HFFc6 (cell line): ENCODE data around the gene ITGA6. TPM values are rescaled to one million over a fixed set of nuclear protein-coding genes. Genes with fewer than 3 reads are reported as not detected.
A peak's percentile ranks its signal among the peaks of the same experiment; 100 is the strongest.

ENCODE experiments used
- DNase-seq: peaks from one replicate; pipeline ENCODE4 v3.0.0-alpha.2; 2018
- H3K27ac Mint-ChIP-seq: 2 replicates; pipeline ENCODE4 v1.8.0; 2020; ENCODE audit warnings: mild to moderate bottlenecking, mixed read lengths
- H3K27me3 Mint-ChIP-seq: 2 replicates; pipeline ENCODE4 v1.8.0; 2021; ENCODE audit warnings: mild to moderate bottlenecking, moderate library complexity, mixed read lengths; ENCODE audit not compliant: insufficient read depth
- H3K36me3 Mint-ChIP-seq: 2 replicates; pipeline ENCODE4 v1.8.0; 2021; ENCODE audit warnings: low read depth, mixed read lengths
- H3K4me1 Mint-ChIP-seq: 2 replicates; pipeline ENCODE4 v1.8.0; 2020; ENCODE audit warnings: low read depth, mixed read lengths
- H3K4me3 Mint-ChIP-seq: 2 replicates; pipeline ENCODE4 v1.8.0; 2020; ENCODE audit warnings: mild to moderate bottlenecking, moderate library complexity, mixed read lengths
- H3K9me3 Mint-ChIP-seq: 2 replicates; pipeline ENCODE4 v1.8.0; 2020; ENCODE audit warnings: mild to moderate bottlenecking, mixed read lengths
- total RNA-seq, 6 experiments: library from RNA; stranded (reverse); fragmentation: NEBNext Ultra II Directional; extraction: Animal tissue kit (Norgen Biotek cat#: 25700); gene quantifications; 2 replicates in 1 of 6; 3 replicates in 5 of 6; pipeline ENCODE4 v1.2.3, GENCODE V29; 2021
- TF ChIP-seq, protein P1 (sequence below): fragments of 200-600 bp; sonication (generic); IDR thresholded peaks from 2 replicates; pipeline ENCODE4 v1.5.0; 2021; ENCODE audit warnings: antibody characterized with exemption, mild to moderate bottlenecking

ITGA6 gene
- total RNA-seq, 6 experiments from 2014 or later: 143 to 270 (median 148) TPM

DNA sequence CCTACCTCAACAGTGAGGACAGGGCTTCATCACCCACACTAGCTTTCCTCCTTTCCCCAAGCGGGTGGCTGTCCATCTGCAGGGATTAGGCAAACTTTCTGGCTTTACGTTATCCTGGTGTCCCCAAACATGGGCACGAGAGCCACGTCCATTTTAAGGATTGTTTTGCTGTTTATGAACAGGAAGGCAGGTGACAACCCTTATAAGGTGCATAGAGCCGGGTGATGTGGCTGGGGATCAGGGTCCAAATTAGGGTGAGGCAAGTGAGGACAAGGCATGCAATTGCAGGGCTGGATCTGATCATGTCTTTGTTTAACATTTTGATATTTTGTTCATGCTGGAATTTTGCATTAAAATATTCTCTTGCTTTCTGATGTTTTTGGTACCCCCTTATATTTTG lies 27.6 kb upstream of the ITGA6 start:
- no peaks in the 10 kb centered on the region for H3K36me3 Mint-ChIP-seq
- H3K27ac Mint-ChIP-seq: no peak overlapping the region
- H3K4me3 Mint-ChIP-seq: no peak overlapping the region
- H3K27me3 Mint-ChIP-seq: no peaks in the 10 kb centered on the region; the same call in 1 of the 2 replicates
- TF ChIP-seq, protein P1, sequence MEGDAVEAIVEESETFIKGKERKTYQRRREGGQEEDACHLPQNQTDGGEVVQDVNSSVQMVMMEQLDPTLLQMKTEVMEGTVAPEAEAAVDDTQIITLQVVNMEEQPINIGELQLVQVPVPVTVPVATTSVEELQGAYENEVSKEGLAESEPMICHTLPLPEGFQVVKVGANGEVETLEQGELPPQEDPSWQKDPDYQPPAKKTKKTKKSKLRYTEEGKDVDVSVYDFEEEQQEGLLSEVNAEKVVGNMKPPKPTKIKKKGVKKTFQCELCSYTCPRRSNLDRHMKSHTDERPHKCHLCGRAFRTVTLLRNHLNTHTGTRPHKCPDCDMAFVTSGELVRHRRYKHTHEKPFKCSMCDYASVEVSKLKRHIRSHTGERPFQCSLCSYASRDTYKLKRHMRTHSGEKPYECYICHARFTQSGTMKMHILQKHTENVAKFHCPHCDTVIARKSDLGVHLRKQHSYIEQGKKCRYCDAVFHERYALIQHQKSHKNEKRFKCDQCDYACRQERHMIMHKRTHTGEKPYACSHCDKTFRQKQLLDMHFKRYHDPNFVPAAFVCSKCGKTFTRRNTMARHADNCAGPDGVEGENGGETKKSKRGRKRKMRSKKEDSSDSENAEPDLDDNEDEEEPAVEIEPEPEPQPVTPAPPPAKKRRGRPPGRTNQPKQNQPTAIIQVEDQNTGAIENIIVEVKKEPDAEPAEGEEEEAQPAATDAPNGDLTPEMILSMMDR: no peak
- no peaks in the 10 kb centered on the region for H3K9me3 Mint-ChIP-seq
- H3K4me1 Mint-ChIP-seq: peaks cover 23% of the 10 kb centered on the region
- DNase-seq: no peak

DNA sequence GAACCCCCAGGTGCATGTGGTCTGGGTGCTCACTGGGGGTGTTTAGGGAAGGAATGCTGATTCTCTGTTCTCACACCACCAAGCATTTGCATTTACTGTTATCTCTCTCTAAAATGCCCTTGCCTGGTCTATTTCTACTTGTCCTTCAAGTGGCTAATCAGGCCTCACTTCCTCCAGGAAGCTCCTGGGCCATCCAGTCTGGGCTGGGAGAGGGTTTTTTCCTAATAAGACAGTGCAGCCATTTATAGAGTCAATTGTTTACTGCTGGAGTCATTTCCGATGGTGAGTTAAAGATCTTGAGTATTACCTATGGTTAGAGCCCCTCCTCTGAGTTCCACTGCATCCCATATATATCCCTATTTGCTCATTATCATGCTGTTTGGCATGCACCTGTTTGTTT lies 25.2 kb upstream of the ITGA6 start:
- DNase-seq: no peak
- Mint-ChIP-seq H3K27ac (no peak overlapping the region), H3K4me3 (no peak overlapping the region), H3K4me1 (peaks cover 41% of the 10 kb centered on the region), H3K36me3 (no peaks in the 10 kb centered on the region), H3K9me3 (no peaks in the 10 kb centered on the region), H3K27me3 (no peaks in the 10 kb centered on the region)
- TF ChIP-seq, protein P1: no peak

DNA sequence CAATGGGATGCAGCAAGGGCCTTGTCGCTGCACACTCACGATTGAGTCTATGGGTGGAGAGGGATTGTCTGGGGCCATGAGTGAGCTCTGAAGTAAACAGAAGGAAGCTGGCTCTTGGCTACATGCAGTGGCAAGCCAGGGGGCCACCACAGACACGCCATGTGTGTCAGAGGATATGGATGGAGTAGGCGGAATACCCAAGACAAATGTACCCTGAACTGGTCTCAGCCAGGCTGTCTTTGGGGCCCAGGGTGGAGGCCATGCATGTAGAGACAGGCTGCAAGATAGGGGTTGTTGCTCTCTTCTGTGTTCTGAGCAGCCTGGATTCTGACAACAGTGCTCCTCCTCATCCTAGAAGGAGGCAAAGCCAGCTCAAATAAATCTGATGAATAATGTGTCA lies 24.0 kb upstream of the ITGA6 start:
- Mint-ChIP-seq H3K27ac (no peak overlapping the region), H3K27me3 (no peaks in the 10 kb centered on the region), H3K9me3 (no peaks in the 10 kb centered on the region), H3K4me1 (peaks cover 52% of the 10 kb centered on the region), H3K4me3 (no peak overlapping the region), H3K36me3 (no peaks in the 10 kb centered on the region)
- no peak for DNase-seq
- TF ChIP-seq, protein P1: no peak

DNA sequence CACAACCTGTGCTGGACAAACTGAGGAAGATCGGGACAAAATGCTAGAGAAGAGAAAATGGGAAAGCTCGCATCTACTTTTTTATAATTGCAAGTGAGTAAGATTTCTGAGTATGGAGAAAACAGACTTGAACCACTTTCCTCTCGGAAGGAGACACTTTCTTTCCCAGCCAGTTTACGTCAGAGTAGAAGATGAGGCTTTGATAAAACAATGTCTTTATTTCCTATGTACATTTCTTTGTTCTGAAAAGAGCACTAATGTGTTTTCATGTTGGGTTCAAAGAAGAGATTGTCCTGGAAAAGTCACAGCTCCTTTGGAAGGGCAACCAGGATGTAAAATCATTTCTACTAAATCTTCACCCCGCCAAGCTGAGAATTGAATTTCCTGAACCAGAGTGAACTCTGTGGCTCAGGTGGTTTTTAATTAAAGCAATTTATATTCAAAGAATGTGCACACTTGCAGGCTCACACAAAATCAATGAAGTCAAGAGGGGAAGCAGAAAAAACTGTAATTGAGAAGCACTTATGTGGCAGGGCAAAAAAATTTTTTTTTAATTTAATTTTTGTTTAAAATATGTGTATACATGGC lies 23.4 kb upstream of the ITGA6 start:
- no peak overlapping the region for H3K27ac Mint-ChIP-seq
- DNase-seq: no peak
- H3K36me3 Mint-ChIP-seq: no peaks in the 10 kb centered on the region
- H3K4me1 Mint-ChIP-seq: peaks cover 58% of the 10 kb centered on the region
- H3K27me3 Mint-ChIP-seq: no peaks in the 10 kb centered on the region
- no peaks in the 10 kb centered on the region for H3K9me3 Mint-ChIP-seq
- TF ChIP-seq, protein P1: no peak
- H3K4me3 Mint-ChIP-seq: no peak overlapping the region

DNA sequence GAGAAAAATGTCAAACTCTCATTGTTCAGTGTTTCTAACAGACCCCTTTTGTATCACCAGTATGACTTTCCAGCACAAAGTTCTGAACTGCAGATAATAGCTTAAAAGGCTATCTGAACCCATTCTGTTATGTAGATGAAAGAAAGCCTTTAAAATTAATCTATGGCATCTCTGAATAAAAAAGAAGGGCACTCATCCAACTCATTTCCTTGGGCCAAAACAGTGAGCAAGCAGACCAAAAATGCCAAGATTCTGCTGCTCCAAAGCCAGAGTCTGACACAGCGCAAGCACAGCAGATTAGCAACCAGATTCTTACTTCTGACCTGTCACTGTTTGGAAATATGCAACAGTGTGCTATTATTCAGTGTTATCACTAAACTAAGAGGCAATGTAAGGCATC lies 22.6 kb upstream of the ITGA6 start:
- Mint-ChIP-seq H3K4me3 (peak overlapping the region; percentile 41; the same call in 1 of the 2 replicates), H3K4me1 (peaks cover 65% of the 10 kb centered on the region), H3K9me3 (no peaks in the 10 kb centered on the region), H3K36me3 (no peaks in the 10 kb centered on the region), H3K27me3 (no peaks in the 10 kb centered on the region), H3K27ac (peak overlapping the region; percentile 76)
- TF ChIP-seq, protein P1: no peak
- DNase-seq: peak; percentile 91
